Measurements from ENCODE around the gene RDM1.
A peak's percentile ranks its signal among the peaks of the same experiment; 100 is the strongest.
"Not testable (repeated sequence)": the region's sequence is repeated elsewhere in the genome, so short reads cannot be mapped to it uniquely, and the experiment has no call there.

The RDM1 gene

GRCh38 chr17:35930211-35931065, at the start of gene RDM1:
TSS of gene RDM1 (minus strand) at chr17:35930773. CDS start at chr17:35930727, 46 bp downstream.
- peak; percentile 76 for DNase-seq

- DNase-seq: no peak
Observed at GRCh38 chr17:35978346-35978745, 47.8 kb upstream of the RDM1 start.

GRCh38 chr17:35977509-35977908, 46.9 kb upstream of the RDM1 start:
- DNase-seq: no peak

GRCh38 chr17:35973333-35974260, 43.0 kb upstream of the RDM1 start:
- no peak for DNase-seq

GRCh38 chr17:35972945-35973332, 42.4 kb upstream of the RDM1 start:
- no peak for DNase-seq

- no peak for DNase-seq
Observed at GRCh38 chr17:35972535-35972934, 42.0 kb upstream of the RDM1 start.

GRCh38 chr17:35972066-35972465, 41.5 kb upstream of the RDM1 start:
- no peak for DNase-seq

- DNase-seq: peak; percentile 61
Observed at GRCh38 chr17:35969558-35970380, 39.2 kb upstream of the RDM1 start.

GRCh38 chr17:35968520-35969054, 38.0 kb upstream of the RDM1 start:
- no peak for DNase-seq

GRCh38 chr17:35965272-35965671, 34.7 kb upstream of the RDM1 start:
- DNase-seq: no peak

GRCh38 chr17:35963663-35964062, 33.1 kb upstream of the RDM1 start:
- DNase-seq: no peak

GRCh38 chr17:35953720-35954119, 23.1 kb upstream of the RDM1 start:
- no peak for DNase-seq

- no peak for DNase-seq
Observed at GRCh38 chr17:35949401-35949800, 18.8 kb upstream of the RDM1 start.

GRCh38 chr17:35948092-35948491, 17.5 kb upstream of the RDM1 start:
- DNase-seq: no peak

- peak; percentile 19 for DNase-seq
Observed at GRCh38 chr17:35947156-35947585, 16.6 kb upstream of the RDM1 start.

- DNase-seq: no peak
Observed at GRCh38 chr17:35944151-35944550, 13.6 kb upstream of the RDM1 start.

- no peak for DNase-seq
Observed at GRCh38 chr17:35943537-35943936, 13.0 kb upstream of the RDM1 start, which contains the start of gene LYZL6. TSS of gene LYZL6 (minus strand) at chr17:35943713. CDS start at chr17:35939356, 4,357 bp downstream.

GRCh38 chr17:35942588-35943186, 12.1 kb upstream of the RDM1 start:
- no peak for DNase-seq

- not testable (repeated sequence) for DNase-seq
Observed at GRCh38 chr17:35938492-35938891, 7.9 kb upstream of the RDM1 start.

GRCh38 chr17:35936063-35936462, 5.5 kb upstream of the RDM1 start:
- DNase-seq: no peak

GRCh38 chr17:35934760-35935159, 4.2 kb upstream of the RDM1 start:
- DNase-seq: no peak

- no peak for DNase-seq
Observed at GRCh38 chr17:35932586-35932985, 2.0 kb upstream of the RDM1 start.
